HFFc6 (cell line): ENCODE results near the gene ADAMTS13. TPM values are rescaled to one million over a fixed set of nuclear protein-coding genes. Genes with fewer than 3 reads are reported as not detected.
"Not testable (repeated sequence)": the region's sequence is repeated elsewhere in the genome, so short reads cannot be mapped to it uniquely, and the experiment has no call there.

Source experiments
- DNase-seq: peaks from one replicate; pipeline ENCODE4 v3.0.0-alpha.2; 2018
- H3K27ac Mint-ChIP-seq: 2 replicates; pipeline ENCODE4 v1.8.0; 2020; ENCODE audit warnings: mild to moderate bottlenecking, mixed read lengths
- H3K27me3 Mint-ChIP-seq: 2 replicates; pipeline ENCODE4 v1.8.0; 2021; ENCODE audit warnings: mild to moderate bottlenecking, moderate library complexity, mixed read lengths; ENCODE audit not compliant: insufficient read depth
- H3K36me3 Mint-ChIP-seq: 2 replicates; pipeline ENCODE4 v1.8.0; 2021; ENCODE audit warnings: low read depth, mixed read lengths
- H3K4me1 Mint-ChIP-seq: 2 replicates; pipeline ENCODE4 v1.8.0; 2020; ENCODE audit warnings: low read depth, mixed read lengths
- H3K4me3 Mint-ChIP-seq: 2 replicates; pipeline ENCODE4 v1.8.0; 2020; ENCODE audit warnings: mild to moderate bottlenecking, moderate library complexity, mixed read lengths
- H3K9me3 Mint-ChIP-seq: 2 replicates; pipeline ENCODE4 v1.8.0; 2020; ENCODE audit warnings: mild to moderate bottlenecking, mixed read lengths
- total RNA-seq, 6 experiments: library from RNA; stranded (reverse); fragmentation: NEBNext Ultra II Directional; extraction: Animal tissue kit (Norgen Biotek cat#: 25700); gene quantifications; 2 replicates in 1 of 6; 3 replicates in 5 of 6; pipeline ENCODE4 v1.2.3, GENCODE V29; 2021
- TF ChIP-seq, protein P1 (sequence below): fragments of 200-600 bp; sonication (generic); IDR thresholded peaks from 2 replicates; pipeline ENCODE4 v1.5.0; 2021; ENCODE audit warnings: antibody characterized with exemption, mild to moderate bottlenecking

The ADAMTS13 gene
- total RNA-seq, 6 experiments from 2014 or later, result 0.41 to 1.2 (median 0.74) TPM

DNA sequence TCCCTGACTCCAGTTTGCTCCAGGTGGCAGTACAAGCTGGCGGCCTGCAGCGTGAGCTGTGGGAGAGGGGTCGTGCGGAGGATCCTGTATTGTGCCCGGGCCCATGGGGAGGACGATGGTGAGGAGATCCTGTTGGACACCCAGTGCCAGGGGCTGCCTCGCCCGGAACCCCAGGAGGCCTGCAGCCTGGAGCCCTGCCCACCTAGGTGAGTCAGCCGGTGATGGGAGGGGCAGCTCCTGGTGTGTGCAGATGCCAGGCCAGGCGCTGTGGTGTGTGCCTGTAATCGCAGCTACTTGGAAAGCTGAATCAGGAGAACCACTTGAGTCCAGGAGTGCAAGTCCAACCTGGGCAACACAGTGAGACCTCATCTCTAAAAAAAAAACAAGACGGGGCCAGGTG, 27.6 kb downstream of the ADAMTS13 start:
- Mint-ChIP-seq H3K9me3 (no peaks in the 10 kb centered on the region), H3K4me3 (no peak overlapping the region), H3K36me3 (no peaks in the 10 kb centered on the region), H3K27me3 (peaks cover 14% of the 10 kb centered on the region), H3K27ac (no peak overlapping the region), H3K4me1 (no peaks in the 10 kb centered on the region)
- TF ChIP-seq, protein P1, sequence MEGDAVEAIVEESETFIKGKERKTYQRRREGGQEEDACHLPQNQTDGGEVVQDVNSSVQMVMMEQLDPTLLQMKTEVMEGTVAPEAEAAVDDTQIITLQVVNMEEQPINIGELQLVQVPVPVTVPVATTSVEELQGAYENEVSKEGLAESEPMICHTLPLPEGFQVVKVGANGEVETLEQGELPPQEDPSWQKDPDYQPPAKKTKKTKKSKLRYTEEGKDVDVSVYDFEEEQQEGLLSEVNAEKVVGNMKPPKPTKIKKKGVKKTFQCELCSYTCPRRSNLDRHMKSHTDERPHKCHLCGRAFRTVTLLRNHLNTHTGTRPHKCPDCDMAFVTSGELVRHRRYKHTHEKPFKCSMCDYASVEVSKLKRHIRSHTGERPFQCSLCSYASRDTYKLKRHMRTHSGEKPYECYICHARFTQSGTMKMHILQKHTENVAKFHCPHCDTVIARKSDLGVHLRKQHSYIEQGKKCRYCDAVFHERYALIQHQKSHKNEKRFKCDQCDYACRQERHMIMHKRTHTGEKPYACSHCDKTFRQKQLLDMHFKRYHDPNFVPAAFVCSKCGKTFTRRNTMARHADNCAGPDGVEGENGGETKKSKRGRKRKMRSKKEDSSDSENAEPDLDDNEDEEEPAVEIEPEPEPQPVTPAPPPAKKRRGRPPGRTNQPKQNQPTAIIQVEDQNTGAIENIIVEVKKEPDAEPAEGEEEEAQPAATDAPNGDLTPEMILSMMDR, result no peak
- DNase-seq, result no peak

DNA sequence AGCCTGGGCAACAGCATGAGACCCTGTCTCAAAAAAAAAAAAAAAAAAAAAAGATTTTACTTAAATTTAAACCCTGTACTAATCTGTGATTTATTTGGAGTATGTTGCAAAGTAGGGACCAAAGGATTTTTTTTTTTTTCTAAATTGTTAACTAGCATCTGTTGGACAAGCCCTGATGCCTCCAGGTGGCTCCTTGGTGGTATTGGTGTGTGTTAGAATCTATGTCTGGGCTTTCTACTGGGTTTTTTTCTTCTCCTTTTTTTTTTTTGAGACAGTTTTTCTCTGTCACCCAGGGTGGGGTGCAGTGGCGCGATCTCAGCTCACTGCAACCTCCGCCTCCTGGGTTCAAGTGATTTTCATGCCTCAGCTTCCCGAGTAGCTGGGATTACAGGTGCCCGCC, 29.7 kb downstream of the ADAMTS13 start:
- H3K9me3 Mint-ChIP-seq, H3K36me3 Mint-ChIP-seq: not testable (repeated sequence)

DNA sequence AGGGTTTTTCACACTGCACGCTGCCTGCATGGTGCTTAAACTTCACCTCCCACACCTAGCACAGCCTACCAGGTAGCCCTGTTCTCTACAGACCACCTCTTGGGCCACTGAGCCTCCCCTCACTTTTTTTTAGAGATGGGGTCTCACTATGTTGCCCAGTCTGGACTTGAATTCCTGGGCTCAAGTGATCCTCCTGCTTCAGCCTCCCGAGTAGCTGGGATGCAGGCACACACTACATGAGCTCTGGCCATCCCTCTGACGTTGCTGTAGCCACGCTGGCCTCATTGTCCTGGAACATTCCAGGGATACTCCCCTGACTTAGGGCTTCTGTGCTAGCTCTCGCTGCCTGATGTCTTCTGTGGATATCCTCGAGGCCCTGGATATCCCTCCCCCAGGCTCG, 30.4 kb downstream of the ADAMTS13 start:
- Mint-ChIP-seq H3K36me3 (no peaks in the 10 kb centered on the region), H3K4me3 (no peak overlapping the region), H3K27me3 (peaks cover 11% of the 10 kb centered on the region), H3K27ac (no peak overlapping the region), H3K9me3 (no peaks in the 10 kb centered on the region), H3K4me1 (no peaks in the 10 kb centered on the region)
- no peak for DNase-seq
- TF ChIP-seq, protein P1, result no peak

More for the DNA sequence above, 29.7 kb downstream of the ADAMTS13 start:
- not testable (repeated sequence) for H3K4me1 Mint-ChIP-seq, DNase-seq, H3K27ac Mint-ChIP-seq, H3K4me3 Mint-ChIP-seq
- H3K27me3 Mint-ChIP-seq, result peaks cover 10% of the 10 kb centered on the region

DNA sequence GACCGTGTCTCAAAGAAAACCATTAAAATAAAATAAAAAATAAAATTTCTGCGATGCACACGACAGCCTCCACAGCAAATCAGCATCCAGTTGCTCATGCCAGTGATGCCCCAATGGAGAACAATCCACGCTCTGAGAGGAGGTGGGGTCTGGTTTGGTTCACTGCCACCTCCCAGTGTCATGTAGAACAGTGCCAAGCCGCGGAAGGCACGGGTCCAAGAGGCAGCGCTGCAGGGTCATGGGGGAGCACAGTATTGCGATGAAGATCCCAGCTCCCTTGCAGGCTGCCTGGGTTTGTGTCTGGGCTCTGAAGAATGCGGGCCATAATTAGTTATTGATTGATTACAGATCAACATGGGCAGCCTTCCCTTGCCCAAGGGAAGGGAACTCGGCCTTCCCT, 31.5 kb downstream of the ADAMTS13 start:
- TF ChIP-seq, protein P1, result no peak
- no peak for DNase-seq
- no peak overlapping the region for H3K4me3 Mint-ChIP-seq
- H3K4me1 Mint-ChIP-seq, result no peaks in the 10 kb centered on the region
- H3K9me3 Mint-ChIP-seq, result no peaks in the 10 kb centered on the region
- no peak overlapping the region for H3K27ac Mint-ChIP-seq
- H3K36me3 Mint-ChIP-seq, result no peaks in the 10 kb centered on the region
- peaks cover 14% of the 10 kb centered on the region for H3K27me3 Mint-ChIP-seq

DNA sequence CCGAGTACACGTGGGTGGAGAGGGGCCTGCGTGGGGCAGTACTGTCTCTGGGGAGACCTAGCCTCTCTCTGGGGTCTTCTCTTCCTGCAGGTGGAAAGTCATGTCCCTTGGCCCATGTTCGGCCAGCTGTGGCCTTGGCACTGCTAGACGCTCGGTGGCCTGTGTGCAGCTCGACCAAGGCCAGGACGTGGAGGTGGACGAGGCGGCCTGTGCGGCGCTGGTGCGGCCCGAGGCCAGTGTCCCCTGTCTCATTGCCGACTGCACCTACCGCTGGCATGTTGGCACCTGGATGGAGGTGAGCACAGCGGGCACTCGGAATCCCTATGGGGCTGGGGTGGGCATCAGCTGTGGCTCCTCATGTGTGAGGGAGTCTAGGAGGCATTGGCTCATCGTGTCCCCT, 32.2 kb downstream of the ADAMTS13 start:
- Mint-ChIP-seq H3K27ac (no peak overlapping the region), H3K9me3 (no peaks in the 10 kb centered on the region), H3K27me3 (peaks cover 14% of the 10 kb centered on the region), H3K36me3 (no peaks in the 10 kb centered on the region), H3K4me3 (no peak overlapping the region), H3K4me1 (no peaks in the 10 kb centered on the region)
- TF ChIP-seq, protein P1, result no peak
- DNase-seq, result no peak

DNA sequence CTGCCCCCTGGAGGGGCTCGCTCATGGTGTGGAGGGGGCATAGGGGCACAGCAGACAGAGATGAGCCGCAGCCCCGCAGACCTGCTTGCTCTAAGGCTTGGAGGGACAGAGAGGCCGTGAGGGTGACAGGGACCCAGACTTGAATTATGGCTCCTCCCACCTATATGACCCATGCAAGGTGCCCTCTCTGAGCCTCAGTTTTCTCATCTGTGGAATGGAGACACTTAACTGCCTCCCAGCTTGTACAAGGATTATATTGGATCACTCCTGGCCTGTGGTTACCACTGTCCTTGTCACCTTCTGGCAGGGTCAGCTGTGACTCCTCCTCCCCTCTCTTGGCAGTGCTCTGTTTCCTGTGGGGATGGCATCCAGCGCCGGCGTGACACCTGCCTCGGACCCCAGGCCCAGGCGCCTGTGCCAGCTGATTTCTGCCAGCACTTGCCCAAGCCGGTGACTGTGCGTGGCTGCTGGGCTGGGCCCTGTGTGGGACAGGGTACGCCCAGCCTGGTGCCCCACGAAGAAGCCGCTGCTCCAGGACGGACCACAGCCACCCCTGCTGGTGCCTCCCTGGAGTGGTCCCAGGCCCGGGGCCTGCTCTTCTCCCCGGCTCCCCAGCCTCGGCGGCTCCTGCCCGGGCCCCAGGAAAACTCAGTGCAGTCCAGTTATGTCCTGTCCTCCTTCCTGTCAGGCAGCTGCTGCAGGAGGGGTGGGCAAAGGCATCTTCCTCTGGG, 32.9 kb downstream of the ADAMTS13 start:
- H3K4me1 Mint-ChIP-seq, result no peaks in the 10 kb centered on the region
- TF ChIP-seq, protein P1, result no peak
- H3K27ac Mint-ChIP-seq, result no peak overlapping the region
- H3K27me3 Mint-ChIP-seq, result peaks cover 15% of the 10 kb centered on the region
- no peak overlapping the region for H3K4me3 Mint-ChIP-seq
- no peak for DNase-seq
- H3K36me3 Mint-ChIP-seq, result no peaks in the 10 kb centered on the region
- H3K9me3 Mint-ChIP-seq, result no peaks in the 10 kb centered on the region
